KBM-7 (cell line): ENCODE measurements around the gene EHD1.
A peak's percentile ranks its signal among the peaks of the same experiment; 100 is the strongest.

Experiments
- DNase-seq: peaks from one replicate; pipeline ENCODE4 v3.0.0-alpha.2; 2015
- in situ Hi-C: fragments of 300-500 bp; cut with MboI; formaldehyde crosslinking; loops from 2 replicates; pipeline ENCODE4 v1.14.3; 2020; ENCODE audit warnings: low sequenced_read_pairs, low pct_unique_long_range_greater_than_20kb, mixed read lengths

Gene EHD1

DNA sequence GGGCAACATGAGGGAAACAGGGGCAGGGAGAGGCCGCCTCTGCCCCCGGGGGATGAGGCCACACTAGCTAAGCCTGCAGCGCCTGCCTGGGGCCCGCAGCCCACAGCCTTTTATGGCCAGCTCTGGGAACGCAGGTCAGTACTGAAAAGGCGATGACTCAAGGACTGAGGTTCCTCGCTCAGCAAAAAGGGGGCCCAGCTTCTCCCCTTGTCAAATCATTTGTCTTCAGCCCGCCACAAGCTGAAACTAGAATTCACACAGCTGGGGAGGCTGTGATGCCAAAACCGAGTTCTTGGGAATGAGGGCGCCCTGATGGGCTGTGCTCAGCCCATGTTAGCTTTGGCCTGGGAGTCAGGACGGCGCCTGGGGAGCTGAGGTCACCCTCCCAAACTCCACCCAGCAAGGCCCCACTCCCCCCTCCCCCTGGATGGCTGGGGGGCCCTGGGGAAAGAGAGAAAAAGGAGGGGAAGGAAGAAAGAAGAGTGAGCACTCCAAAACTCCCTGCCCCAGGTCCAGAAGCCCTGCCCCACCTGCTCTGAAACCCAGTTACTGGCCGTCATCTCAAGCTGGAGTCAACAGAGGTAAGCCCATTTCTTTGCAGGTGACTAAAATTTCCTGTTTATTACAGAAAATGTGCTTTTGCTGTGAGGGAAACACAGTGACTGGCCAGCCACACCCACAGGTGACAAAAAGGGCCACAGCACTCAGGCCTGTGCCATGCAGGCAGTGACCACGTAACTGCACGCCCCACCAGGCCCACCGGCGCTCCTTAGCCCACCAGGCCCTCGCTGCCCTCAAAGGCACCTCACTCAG is 13.7 kb downstream of the EHD1 start:
- in situ Hi-C loops = no loop called here
- DNase-seq = no peak

DNA sequence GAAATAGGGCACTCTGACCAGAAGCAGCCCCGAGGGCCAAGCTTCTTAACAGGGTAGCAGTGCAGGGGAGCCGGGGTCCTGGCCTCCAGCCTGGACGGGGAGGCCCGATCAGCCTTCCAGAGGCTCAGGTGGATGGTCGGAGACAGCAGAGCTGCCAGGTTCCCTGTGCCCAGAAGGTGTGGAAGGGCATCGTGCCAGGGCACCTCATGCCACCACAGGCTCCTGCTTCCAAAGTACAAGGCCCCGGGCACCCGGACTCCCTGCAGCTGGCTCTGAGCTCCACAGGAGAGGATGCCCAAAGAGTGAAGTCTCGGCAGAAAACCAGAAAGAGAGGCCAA is 14.3 kb downstream of the EHD1 start:
- in situ Hi-C loops = no loop called here
- DNase-seq = no peak

DNA sequence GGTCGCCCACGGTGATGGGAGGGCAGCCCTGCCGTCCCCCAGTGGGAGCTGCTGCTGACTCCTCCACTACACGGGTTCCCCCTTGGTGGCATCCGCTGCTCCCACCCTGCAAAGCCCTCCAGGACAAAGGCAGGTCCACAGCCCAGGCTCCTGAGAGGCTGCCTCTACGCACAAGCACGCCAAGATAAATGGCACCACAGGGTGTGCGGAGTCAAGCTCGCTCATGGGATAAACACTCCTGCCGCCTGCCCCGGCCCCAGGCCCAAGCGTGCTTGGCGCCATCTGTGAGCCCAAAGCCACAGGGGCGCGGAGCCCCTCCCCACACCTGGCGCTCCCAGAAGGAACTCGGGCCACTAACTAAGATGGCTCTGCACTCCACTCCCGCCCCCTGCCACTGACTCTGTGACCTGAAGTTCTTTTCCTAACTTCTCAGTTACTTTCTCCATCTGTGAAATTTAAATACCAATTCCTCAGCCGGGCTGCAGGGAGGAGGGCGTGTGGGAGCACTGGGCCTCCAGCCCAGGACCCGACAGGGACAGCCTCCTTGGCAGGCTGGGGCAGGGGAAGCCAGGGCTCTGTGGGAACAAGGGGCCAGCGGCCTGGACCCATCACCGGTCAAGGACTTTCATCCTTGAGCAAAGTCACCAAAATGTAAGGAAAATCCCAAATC is 14.9 kb downstream of the EHD1 start:
- no peak for DNase-seq

DNA sequence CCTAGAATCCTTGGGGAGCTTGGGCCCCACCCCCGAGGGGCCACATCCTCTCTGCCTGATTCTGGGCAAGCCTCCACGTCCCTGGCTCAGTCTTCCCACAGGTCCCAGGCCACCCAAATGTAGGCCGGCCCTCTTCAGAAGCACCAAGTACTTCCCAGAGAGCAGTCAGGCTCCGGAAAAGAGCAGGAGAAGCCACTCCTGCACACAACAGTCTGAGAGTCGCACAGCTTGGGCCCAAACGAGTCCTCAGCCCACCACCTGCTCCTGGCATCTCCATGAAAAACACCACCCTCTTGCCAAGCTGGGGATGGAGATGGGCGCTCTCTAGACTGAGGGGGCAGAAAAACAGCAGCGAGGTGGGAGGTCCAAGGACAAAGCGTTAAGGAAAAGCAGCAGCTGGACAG is 15.4 kb downstream of the EHD1 start:
- no peak for DNase-seq
- in situ Hi-C loops = no loop called here

More for the DNA sequence above, 14.9 kb downstream of the EHD1 start:
- in situ Hi-C loops = no loop called here

DNA sequence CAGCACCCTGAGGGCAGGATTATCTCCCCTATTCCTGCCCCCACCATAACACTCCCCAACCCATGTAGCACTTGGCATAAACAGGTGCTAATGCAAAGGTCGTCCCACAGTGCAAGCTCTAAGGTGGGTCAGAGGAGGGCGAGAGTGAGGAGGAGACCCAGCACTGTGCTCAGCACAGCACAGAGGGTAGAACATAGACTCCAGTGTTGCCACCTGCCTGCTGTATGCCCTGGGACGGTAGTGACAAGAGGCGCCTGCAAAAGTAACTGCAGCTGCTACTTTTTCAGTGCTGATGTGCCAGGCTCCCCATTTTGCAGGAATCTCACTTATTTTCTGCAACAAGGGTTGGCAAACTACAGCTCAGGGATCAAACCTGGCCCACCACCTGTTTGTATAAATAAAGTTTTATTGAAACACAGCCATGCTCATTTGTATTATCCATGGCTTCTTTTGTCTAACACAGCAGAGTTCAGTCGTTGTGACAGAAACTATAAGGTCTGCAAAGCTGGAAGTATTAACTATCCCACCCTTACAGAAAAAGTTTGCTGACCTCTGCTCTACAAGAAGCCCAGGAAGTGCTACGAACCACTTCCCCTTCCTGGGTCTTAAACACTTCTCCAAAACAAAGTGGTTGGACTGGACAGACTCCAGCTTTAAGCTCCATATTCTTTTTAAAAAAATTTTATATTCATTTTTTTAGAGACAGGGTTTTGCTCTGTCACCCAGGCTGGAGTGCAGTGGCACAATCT is 17.0 kb downstream of the EHD1 start:
- DNase-seq = no peak
- in situ Hi-C loops = no loop called here

DNA sequence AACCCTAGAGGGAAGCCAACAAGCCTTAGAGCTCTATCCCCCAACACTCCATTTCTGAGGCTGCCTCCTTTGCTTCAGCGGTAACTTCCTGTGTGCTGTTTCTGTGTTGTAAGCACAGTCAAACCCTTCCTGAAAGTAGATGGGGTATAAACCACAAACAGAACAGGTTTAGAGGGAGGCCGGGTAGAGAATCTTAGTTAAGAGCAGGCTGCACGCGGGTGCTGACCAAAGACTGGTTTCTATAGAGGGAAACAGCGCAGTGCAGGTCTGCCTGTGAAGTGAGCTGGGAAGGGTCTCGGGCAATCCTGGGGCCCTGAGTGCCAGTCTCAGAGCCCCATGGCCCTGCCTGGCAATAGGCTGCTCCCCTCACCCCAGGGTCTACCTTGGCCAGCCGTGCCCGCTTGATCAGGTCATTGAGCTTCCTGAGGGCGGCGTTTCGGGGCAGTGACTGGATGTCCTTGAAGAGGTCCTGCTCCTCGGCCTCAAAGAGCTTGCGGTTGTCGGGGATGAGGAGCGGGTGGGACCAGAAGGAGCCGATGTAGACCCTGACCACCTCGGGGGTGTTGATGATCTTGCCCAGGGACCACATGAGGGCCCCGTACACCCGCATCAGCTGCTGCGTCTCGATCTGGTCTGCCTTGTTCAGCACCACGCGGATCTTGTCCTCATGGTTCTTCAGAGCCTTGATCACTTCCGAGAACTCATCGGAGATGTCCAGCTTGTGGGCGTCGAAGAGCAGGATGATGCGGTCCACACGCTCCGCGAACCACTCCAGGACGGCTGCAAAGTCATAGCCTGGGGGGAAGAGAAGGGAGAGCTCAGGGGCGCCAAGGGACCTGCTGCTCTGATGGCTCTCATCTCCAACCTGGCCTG is 18.6 kb downstream of the EHD1 start:
- peak; percentile 76 for DNase-seq
- in situ Hi-C loops = no loop called here

DNA sequence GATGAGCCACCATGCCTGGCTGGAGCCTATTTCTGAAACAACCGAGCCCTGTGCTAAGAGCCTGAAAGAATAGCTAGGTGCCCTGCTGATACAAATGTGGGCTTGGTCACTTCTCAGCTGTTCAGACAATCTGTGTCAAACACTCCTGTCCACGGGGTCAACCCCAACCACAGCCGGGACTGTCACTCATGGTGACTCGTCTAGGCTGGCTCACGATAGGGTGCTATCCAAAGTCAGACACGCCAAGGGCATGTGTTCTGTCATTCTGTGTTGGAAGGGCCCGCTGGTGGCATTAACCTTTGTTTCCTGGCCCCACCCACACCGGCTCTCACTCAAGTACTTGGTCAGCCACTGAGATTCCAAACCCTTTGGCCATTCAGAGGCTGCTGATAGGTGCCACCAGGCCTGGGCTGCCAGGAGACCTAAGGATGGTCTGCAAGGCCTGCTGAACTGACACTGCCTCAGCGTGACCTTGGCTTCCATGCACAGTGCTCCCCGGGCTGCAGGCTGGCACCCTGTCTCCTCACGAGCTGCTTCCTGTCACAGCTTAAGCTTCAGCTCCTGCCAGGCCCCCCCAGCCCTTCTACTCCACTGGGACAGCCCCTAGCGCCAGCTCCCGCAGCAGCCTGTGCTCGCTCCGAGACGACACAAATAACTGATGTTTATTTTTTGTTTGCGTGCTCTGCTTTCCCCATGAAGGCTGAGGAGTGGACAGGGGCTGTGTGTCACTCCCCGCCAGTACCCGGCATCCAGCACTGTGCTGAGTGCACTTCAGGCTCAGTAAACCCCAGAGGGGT is 19.8 kb downstream of the EHD1 start:
- in situ Hi-C loops = no loop called here
- no peak for DNase-seq

DNA sequence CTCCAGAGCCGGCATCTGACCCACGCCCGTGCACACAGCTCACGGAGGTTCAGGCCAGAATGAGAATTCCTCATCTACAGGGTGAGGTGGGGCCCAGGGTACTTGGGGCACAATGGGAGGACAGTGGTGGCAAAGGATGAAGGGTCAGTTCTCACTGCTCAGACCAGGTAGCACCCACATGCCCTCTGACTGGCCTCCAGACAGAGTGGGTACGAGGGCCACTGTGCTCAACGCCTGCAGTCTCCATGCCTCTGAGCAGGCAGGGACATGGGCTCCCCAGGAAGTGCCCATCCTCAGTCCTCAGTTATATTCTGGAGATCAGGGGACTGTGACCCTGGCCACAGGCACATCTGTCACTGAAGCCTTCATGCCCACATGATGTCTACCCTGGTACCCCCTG is 20.9 kb downstream of the EHD1 start:
- no peak for DNase-seq
- in situ Hi-C loops = no loop called here

DNA sequence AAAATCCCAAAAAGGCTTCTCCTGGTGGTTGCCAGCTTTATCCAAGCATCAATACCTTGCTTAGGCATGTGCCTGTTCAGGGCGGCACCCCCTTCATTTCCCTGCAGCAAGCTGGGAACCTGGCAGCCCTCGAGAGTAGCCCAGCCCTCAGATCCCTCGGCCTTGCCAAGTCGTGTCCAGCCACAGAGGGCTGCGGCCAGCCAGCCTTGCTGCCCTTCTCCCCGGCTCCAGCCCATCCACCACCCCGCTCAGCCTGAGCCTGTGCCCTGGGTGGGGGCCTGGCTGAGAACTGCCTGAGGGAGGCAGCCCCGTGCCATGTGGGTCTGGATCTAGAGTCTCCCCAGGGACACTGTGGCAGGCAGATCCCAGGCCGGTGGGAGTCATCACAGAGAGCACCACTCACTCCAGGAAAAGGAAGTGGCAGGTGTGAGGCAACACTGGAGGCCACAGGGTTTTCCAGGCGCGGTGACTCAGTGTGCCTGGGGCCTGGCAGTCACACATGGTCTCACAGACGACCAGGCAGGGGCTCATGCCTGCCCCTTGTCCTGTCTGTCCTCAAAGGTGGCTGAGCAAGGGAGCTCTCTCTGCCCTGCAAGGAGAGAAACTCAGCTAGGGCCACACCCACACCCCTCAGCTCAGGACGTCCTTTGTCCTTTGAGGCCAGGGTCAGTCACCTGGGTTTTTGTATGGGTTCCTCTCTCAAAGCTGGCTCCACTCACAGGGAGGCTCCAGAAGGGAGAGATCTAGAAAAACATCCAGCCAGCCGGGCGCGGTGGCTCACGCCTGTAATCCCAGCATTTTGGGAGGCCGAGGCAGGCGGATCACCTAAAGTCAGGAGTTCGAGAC is 21.8 kb downstream of the EHD1 start:
- in situ Hi-C loops = no loop called here
- peak; percentile 78 for DNase-seq

DNA sequence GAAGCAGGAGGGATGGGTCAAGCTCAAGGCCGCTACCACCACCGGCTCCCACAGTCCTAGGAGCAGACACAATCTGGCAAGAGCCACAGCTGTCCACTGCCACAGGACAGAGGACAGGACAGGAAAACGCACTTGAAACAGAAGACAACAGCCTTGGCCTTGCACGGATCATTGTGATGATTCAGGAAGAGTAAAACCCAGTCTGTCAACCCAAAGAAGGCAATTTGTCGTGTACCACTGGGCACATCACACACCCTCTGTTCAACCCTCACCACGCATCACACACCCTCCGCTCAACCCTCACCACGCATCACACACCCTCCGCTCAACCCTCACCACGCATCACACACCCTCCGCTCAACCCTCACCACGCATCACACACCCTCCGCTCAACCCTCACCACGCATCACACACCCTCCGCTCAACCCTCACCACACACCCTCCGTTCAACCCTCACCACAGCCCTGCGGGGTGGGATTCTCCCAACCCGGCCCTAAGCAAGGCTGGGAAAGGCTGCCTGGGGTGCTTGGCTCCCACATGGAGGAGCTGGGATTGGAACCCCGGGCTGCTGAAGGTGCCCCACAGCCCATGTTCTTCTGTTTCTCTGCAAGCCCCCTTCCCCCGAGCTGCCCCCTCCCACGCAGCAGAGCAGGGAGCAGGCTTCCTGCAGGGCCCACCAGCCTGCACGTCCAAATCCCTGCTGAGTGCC is 22.7 kb downstream of the EHD1 start:
- in situ Hi-C loops = no loop called here
- DNase-seq = no peak

DNA sequence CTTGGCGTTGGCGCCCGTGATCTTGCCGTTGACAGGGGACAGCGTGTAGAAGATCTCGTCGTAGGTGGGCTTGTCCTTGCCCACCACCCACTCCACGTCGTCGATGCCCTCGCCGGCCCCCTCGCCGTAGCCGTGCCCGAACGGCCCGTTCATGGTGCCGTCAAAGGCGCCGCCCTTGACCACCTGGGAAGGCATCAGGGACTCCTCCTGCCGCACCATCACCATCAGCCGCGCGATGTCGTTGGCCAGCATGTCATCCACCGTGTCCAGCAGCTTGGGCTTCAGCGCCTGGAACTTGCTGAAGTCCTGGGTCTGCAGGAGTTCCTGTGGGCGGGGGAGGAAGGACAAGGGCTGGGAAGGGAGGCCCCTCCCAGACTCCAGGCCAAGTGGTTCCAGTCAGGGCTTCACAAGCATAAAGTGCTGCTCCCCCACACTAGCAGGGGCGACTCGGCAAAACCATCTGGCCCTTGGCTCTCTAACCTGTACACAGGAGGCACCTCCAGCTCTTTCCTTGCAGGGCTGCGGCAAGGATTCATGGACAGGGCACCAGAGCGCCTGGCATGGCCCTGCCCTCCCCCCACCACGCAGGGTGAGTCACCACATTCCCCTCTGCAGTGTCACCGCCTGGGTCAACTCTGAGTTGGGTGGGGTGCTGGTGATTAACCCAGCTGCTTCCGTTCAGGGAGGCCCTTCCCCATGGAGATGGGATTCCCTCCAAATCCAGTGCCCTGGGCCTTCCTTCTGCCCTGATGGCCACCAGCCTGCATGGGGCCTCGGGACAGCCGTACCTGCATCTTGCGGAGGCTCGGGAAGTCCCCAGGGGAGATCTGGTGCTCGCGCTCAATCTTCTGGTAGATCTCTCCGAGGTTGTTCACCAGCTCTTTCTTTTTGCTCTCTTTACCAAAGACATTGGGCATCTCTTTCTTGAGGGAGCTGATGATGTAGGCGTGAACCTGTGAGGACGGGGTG is 23.6 kb downstream of the EHD1 start:
- in situ Hi-C loops = no loop called here
- DNase-seq = no peak

DNA sequence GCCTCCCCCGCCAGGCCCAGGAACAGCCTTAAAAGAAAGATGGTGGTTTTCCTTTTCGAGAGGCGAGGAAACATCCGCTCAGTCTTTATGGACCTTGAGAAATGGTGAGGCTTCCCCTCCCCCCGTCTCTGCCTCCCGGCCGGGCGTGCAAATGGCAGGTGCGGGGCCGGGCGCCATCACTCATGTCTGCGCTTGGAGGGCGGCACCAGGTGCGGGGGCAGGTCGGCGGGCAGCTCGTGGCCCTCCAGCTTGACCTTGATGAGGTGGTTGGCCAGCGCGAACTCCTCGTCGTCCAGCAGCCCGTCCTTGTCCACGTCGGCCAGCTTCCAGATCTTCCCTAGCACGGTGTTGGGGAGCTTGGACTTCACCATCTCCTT is 24.3 kb downstream of the EHD1 start:
- DNase-seq = no peak
- in situ Hi-C loops = no loop called here

DNA sequence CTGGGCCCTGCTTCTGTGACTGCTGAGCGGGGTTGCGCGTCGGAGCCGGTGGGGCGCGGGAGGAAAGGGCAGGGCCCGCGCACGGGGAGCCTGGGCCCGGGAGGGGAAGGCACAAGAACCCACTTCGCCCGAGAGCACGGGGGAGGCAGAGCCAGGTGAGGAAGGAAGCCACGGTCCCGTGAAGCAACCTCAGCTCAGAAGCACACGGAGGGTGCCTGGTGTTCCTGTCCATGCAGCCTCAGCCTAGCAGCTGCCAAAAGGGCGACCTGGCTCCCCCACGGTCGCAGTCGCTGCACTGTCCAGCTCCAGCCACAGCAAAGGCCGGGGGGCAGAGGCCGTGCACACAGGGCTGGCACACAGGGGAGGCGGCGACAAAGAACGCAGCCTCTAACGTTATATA is 24.7 kb downstream of the EHD1 start:
- DNase-seq = no peak
- in situ Hi-C loops = no loop called here

DNA sequence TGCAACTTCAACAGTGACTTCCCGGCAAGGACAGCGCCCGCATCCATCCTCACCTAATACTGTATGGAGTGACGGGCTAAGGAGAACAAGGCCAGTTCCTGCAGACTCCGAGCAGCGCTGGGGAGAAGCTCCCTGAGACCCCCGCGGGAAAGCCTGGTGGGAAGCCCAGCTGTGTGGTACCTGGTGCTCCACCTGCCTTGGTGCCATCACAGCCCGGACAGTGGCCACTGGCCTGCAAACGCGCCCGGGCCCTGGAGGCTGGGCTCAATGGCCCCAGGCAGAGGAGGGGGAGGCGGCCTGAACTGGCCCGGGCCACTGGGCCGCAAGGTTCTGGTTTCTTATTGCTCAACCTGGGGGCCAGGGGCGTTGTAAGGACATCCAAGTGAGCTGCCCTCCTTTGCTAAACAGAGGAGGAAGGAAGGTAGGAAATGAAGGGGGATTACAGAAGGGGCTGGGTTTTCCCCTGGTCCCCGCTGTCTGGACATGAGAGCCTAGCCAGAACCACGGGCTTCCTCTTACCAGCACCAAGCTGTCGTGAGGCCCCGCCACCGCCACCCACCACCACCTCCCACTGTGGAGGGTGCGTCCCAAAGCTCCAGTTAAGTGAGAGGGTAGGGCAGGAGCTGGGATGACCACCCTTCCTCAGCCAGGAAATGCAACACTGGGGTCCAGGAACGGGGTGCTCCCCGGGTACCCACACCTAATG is 25.5 kb downstream of the EHD1 start:
- DNase-seq = no peak
- in situ Hi-C loops = no loop called here

DNA sequence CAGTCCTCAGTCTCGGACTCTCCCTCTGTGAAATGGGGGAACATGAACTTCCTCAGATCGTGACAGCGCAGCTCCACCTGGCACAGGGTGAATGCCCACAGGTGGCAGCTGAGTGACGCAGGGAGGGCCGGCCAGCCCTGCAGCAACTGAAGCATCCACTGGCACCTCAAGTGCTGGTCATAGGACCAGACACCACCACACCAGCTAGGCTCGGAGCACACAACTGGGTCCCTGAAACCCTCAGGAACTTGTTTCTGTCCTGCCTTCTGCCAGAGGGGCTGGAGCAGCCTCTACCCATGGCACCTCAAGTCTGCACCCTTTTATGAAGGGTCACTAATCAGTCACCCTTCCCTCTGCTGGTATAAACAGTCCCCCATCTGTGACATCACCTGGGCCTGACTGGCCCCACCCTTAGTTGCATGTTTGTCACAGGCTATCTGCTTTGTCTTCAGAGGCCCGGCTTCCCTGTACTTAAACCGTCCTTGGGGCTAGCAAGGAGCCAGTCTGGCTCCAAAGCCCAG is 26.5 kb downstream of the EHD1 start:
- no peak for DNase-seq

More for the DNA sequence above, 26.5 kb downstream of the EHD1 start:
- in situ Hi-C loops = no loop called here
